ENCODE results near the gene RAVER2.

DNA sequence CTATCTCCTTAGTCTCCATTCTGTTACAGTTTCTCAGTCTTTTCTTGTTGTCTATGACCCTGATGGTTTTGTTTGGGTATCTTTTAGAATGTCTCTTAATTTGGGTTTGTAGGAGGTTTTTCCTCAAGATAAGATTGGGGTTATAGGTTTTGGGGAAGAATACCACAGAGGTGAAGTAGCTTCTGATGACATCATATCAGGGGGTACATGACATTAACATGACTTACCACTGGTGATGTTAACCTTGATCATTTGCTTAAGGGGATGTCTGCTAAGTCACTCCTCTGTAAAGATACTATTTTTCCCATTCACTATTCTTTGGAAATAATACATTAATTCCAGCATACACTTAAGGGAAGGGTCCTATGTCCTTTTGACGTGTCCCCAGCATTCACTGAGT is 11.9 kb downstream of the RAVER2 start:
- TF ChIP-seq, protein P1, sequence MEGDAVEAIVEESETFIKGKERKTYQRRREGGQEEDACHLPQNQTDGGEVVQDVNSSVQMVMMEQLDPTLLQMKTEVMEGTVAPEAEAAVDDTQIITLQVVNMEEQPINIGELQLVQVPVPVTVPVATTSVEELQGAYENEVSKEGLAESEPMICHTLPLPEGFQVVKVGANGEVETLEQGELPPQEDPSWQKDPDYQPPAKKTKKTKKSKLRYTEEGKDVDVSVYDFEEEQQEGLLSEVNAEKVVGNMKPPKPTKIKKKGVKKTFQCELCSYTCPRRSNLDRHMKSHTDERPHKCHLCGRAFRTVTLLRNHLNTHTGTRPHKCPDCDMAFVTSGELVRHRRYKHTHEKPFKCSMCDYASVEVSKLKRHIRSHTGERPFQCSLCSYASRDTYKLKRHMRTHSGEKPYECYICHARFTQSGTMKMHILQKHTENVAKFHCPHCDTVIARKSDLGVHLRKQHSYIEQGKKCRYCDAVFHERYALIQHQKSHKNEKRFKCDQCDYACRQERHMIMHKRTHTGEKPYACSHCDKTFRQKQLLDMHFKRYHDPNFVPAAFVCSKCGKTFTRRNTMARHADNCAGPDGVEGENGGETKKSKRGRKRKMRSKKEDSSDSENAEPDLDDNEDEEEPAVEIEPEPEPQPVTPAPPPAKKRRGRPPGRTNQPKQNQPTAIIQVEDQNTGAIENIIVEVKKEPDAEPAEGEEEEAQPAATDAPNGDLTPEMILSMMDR (IDR thresholded peaks at IDR 0.05; ENCODE audit: low read depth, low read length): no peak
- TF ChIP-seq EZH2phosphoT487 (IDR thresholded peaks at IDR 0.05; ENCODE audit: low read depth): no peak
